Effector memory CD4-positive, alpha-beta T cell (primary cell): ENCODE data around the gene SLC6A20.

Source experiments
- DNase-seq, 3 donors: peaks; one replicate each; pipeline ENCODE4 v3.0.0-alpha.2; 2020
- H3K27ac ChIP-seq: 2 replicates; pipeline ENCODE4 v1.7.0; 2013; ENCODE audit warnings: mild to moderate bottlenecking, low read length, moderate library complexity; ENCODE audit not compliant: insufficient read depth, poor library complexity, severe bottlenecking
- H3K27me3 ChIP-seq: replicated peaks from 2 replicates; pipeline ENCODE4 v1.7.0; 2013; ENCODE audit warnings: mild to moderate bottlenecking, low read length; ENCODE audit not compliant: insufficient read depth, control insufficient read depth, poor library complexity, severe bottlenecking
- H3K36me3 ChIP-seq: 2 replicates; pipeline ENCODE4 v1.7.0; 2013; ENCODE audit warnings: mild to moderate bottlenecking, low read length, moderate library complexity; ENCODE audit not compliant: control insufficient read depth, insufficient read depth
- H3K4me1 ChIP-seq: 2 replicates; pipeline ENCODE4 v1.7.0; 2013; ENCODE audit warnings: low read length, mild to moderate bottlenecking; ENCODE audit not compliant: control insufficient read depth, insufficient read depth, poor library complexity, severe bottlenecking
- H3K4me3 ChIP-seq: 2 replicates; pipeline ENCODE4 v1.7.0; 2013; ENCODE audit warnings: low read length, low read depth, mild to moderate bottlenecking; ENCODE audit not compliant: insufficient read depth, poor library complexity, severe bottlenecking
- H3K9me3 ChIP-seq: 2 replicates; pipeline ENCODE4 v1.7.0; 2013; ENCODE audit warnings: mild to moderate bottlenecking, low read length, moderate library complexity; ENCODE audit not compliant: control insufficient read depth

SLC6A20 gene

GRCh38 chr3:45736707-45737106 is 59.6 kb downstream of the SLC6A20 start:
- H3K27ac ChIP-seq: no peak overlapping the region
- DNase-seq: no peak
- H3K27me3 ChIP-seq: no peaks in the 10 kb centered on the region
- H3K36me3 ChIP-seq: peaks cover 77% of the 10 kb centered on the region
- no peaks in the 10 kb centered on the region for H3K9me3 ChIP-seq
- H3K4me3 ChIP-seq: no peak overlapping the region
- peaks cover 6% of the 10 kb centered on the region for H3K4me1 ChIP-seq

- no peaks in the 10 kb centered on the region for H3K9me3 ChIP-seq
These were observed 65.8 kb downstream of the SLC6A20 start for GRCh38 chr3:45730409-45731154.

GRCh38 chr3:45729614-45730013 is 66.7 kb downstream of the SLC6A20 start:
- H3K27me3 ChIP-seq: no peaks in the 10 kb centered on the region
- peaks cover 62% of the 10 kb centered on the region for H3K36me3 ChIP-seq
- H3K4me1 ChIP-seq: no peaks in the 10 kb centered on the region
- H3K4me3 ChIP-seq: no peak overlapping the region
- no peak overlapping the region for H3K27ac ChIP-seq
- DNase-seq: no peak
- no peaks in the 10 kb centered on the region for H3K9me3 ChIP-seq

More at GRCh38 chr3:45730409-45731154, 65.8 kb downstream of the SLC6A20 start:
- Histone ChIP-seq H3K27me3 (no peaks in the 10 kb centered on the region), H3K4me1 (no peaks in the 10 kb centered on the region), H3K4me3 (no peak overlapping the region), H3K36me3 (peaks cover 62% of the 10 kb centered on the region), H3K27ac (no peak overlapping the region)
- DNase-seq: no peak

GRCh38 chr3:45724911-45725310 is 71.4 kb downstream of the SLC6A20 start:
- Histone ChIP-seq H3K4me3 (no peak overlapping the region), H3K27ac (no peak overlapping the region), H3K4me1 (no peaks in the 10 kb centered on the region), H3K36me3 (peaks cover 42% of the 10 kb centered on the region), H3K27me3 (no peaks in the 10 kb centered on the region), H3K9me3 (no peaks in the 10 kb centered on the region)
- no peak for DNase-seq

GRCh38 chr3:45719655-45720487 is 76.5 kb downstream of the SLC6A20 start:
- Histone ChIP-seq H3K4me3 (no peak overlapping the region), H3K4me1 (no peaks in the 10 kb centered on the region), H3K27me3 (no peaks in the 10 kb centered on the region), H3K9me3 (no peaks in the 10 kb centered on the region), H3K36me3 (peaks cover 29% of the 10 kb centered on the region), H3K27ac (no peak overlapping the region)
- DNase-seq: no peak

GRCh38 chr3:45716790-45717336 is 79.5 kb downstream of the SLC6A20 start:
- H3K27me3 ChIP-seq: no peaks in the 10 kb centered on the region
- H3K27ac ChIP-seq: no peak overlapping the region

GRCh38 chr3:45715945-45716344 is 80.4 kb downstream of the SLC6A20 start:
- no peak for DNase-seq
- H3K27me3 ChIP-seq: no peaks in the 10 kb centered on the region
- no peaks in the 10 kb centered on the region for H3K4me1 ChIP-seq

More at GRCh38 chr3:45716790-45717336, 79.5 kb downstream of the SLC6A20 start:
- no peak for DNase-seq
- Histone ChIP-seq H3K4me1 (no peaks in the 10 kb centered on the region), H3K9me3 (no peaks in the 10 kb centered on the region), H3K36me3 (peaks cover 24% of the 10 kb centered on the region), H3K4me3 (no peak overlapping the region)

GRCh38 chr3:45712434-45713110 is 83.8 kb downstream of the SLC6A20 start:
- Histone ChIP-seq H3K9me3 (no peaks in the 10 kb centered on the region), H3K4me1 (no peaks in the 10 kb centered on the region), H3K36me3 (peaks cover 45% of the 10 kb centered on the region), H3K4me3 (no peak overlapping the region), H3K27ac (no peak overlapping the region), H3K27me3 (no peaks in the 10 kb centered on the region)
- no peak for DNase-seq

More at GRCh38 chr3:45715945-45716344, 80.4 kb downstream of the SLC6A20 start:
- peaks cover 29% of the 10 kb centered on the region for H3K36me3 ChIP-seq
- no peak overlapping the region for H3K27ac ChIP-seq
- no peaks in the 10 kb centered on the region for H3K9me3 ChIP-seq
- H3K4me3 ChIP-seq: no peak overlapping the region

- Histone ChIP-seq H3K4me3 (no peak overlapping the region), H3K27me3 (no peaks in the 10 kb centered on the region), H3K4me1 (no peaks in the 10 kb centered on the region), H3K27ac (no peak overlapping the region), H3K9me3 (no peaks in the 10 kb centered on the region), H3K36me3 (peaks cover 48% of the 10 kb centered on the region)
- DNase-seq: no peak
These were observed 84.4 kb downstream of the SLC6A20 start for GRCh38 chr3:45711931-45712330.
